Stomach (tissue), 9 donors: Measurements from ENCODE around the gene EPHB1. TPM values are rescaled to one million over a fixed set of nuclear protein-coding genes. Genes with fewer than 3 reads are reported as not detected.

Experiments used
- DNase-seq, 2 donors: peaks; one replicate each; pipeline versions ENCODE4 v3.0.0 to v3.0.0-alpha.2; 2013 to 2019
- H3K27ac ChIP-seq, 5 donors: fragments of 200-600 bp in 4 of 5; sonication (generic) in 4 of 5; one replicate each; pipeline ENCODE4 v1.5.1; 2013 to 2019; ENCODE audit warnings: mild to moderate bottlenecking in 1 of 5, moderate library complexity in 1 of 5
- H3K27me3 ChIP-seq, 3 donors: fragments of 200-600 bp; sonication (generic); one replicate each; pipeline ENCODE4 v1.5.1; 2017 to 2019; ENCODE audit warnings: mixed run types in 1 of 3
- H3K36me3 ChIP-seq, 4 donors: fragments of 200-600 bp; sonication (generic); 1 replicate in 3 of 4; 2 replicates in 1 of 4; pipeline ENCODE4 v1.5.1; 2016 to 2019
- H3K4me1 ChIP-seq, 4 donors: fragments of 200-600 bp; sonication (generic); one replicate each; pipeline ENCODE4 v1.5.1; 2016 to 2019
- H3K4me3 ChIP-seq, 4 donors: fragments of 200-600 bp; sonication (generic) in 3 of 4; one replicate each; pipeline ENCODE4 v1.5.1; 2016 to 2019; ENCODE audit warnings: mild to moderate bottlenecking in 1 of 4
- H3K9me3 ChIP-seq, 4 donors: fragments of 200-600 bp; sonication (generic); one replicate each; pipeline ENCODE4 v1.5.1; 2016 to 2019
- CTCF ChIP-seq, 7 experiments: fragments of 450-650 bp in 4 of 7; fragments of 200-600 bp in 3 of 7; sonication (generic) in 3 of 7; IDR thresholded peaks; one replicate each; pipeline ENCODE4 v1.5.1; 2016 to 2019; ENCODE audit warnings: antibody characterized with exemption in 7 of 7, control low read depth in 2 of 7, mild to moderate bottlenecking in 1 of 7
- EP300 ChIP-seq: sonication (generic); formaldehyde crosslinking; IDR thresholded peaks from one replicate; pipeline ENCODE4 v1.6.1; 2017; ENCODE audit warnings: antibody characterized with exemption
- POLR2A ChIP-seq, 4 donors: fragments of 450-650 bp; IDR thresholded peaks; one replicate each; pipeline ENCODE4 v1.6.1; 2016; ENCODE audit warnings: antibody characterized with exemption in 4 of 4, control low read depth in 2 of 4, mild to moderate bottlenecking in 1 of 4, moderate library complexity in 1 of 4
- POLR2AphosphoS5 ChIP-seq, 3 donors: sonication (generic); formaldehyde crosslinking; IDR thresholded peaks; one replicate each; pipeline ENCODE4 v1.6.1; 2016; ENCODE audit warnings: antibody characterized with exemption in 3 of 3
- WGBS, 5 donors: extraction: QIAGEN DNeasy Blood & Tissue Kit in 3 of 5; methylation state at CpG; one replicate each; pipeline versions ENCODE4 v1.1.5 to v1.1.7; 2013 to 2018; 5-methylcytosine and 5-hydroxymethylcytosine counted together
- intact Hi-C: fragments of 100-400 bp; cut with DNase I; formaldehyde crosslinking; loops from one replicate; pipeline ENCODE4 v1.15.1; 2023; ENCODE audit warnings: low total_unique reads
- polyA plus RNA-seq, 3 donors: library from polyadenylated mRNA; stranded (reverse); fragments of 200-250 nt; gene quantifications; one replicate each; pipeline ENCODE4 v1.2.3, GENCODE V29; 2013
- total RNA-seq, 5 donors: library from RNA; depleted of rRNA; stranded (reverse); fragments of >200 nt; gene quantifications; one replicate each; pipeline versions ENCODE4 v1.1.0 to v1.2.3, GENCODE V29; 2014 to 2016
- donor health status: healthy with polysubstance abuse.
- donor health status: Bipolar disorder and iron deficiency.
- donor health status: healthy.

The EPHB1 gene
- total and polyA plus RNA-seq, 8 donors: 0.13 to 2.3 (median 1.0) TPM; not detected in 4

- Histone ChIP-seq H3K4me3 (no peak overlapping the region), H3K27me3 (no peaks in the 10 kb centered on the region), H3K27ac (no peak overlapping the region), H3K36me3 (no peaks in the 10 kb centered on the region), H3K9me3 (no peaks in the 10 kb centered on the region), H3K4me1 (peaks cover 0 to 17% (median 4%) of the 10 kb centered on the region in 4 donors)
- intact Hi-C loops: no loop called here
- WGBS, 5 donors: 39 to 67% (median 53%) methylated on average over 7 to 10 of the region's 10 CpGs
- no peak for DNase-seq
- TF ChIP-seq POLR2A (IDR thresholded peaks at IDR 0.05) (no peak), EP300 (no peak), POLR2AphosphoS5 (IDR thresholded peaks at IDR 0.05) (no peak), CTCF (IDR thresholded peaks at IDR 0.05) (no peak)
Observed at GRCh38 chr3:135271177-135272025, 476.3 kb downstream of the EPHB1 start.

- Histone ChIP-seq H3K4me1 (peaks cover 0 to 17% (median 4%) of the 10 kb centered on the region in 4 donors), H3K27me3 (no peaks in the 10 kb centered on the region), H3K27ac (no peak overlapping the region), H3K9me3 (no peaks in the 10 kb centered on the region), H3K4me3 (no peak overlapping the region), H3K36me3 (no peaks in the 10 kb centered on the region)
- WGBS, 5 donors: 22 to 36% (median 29%) methylated on average over 7 of the region's 7 CpGs
- peak; percentile 23 to 51 for DNase-seq
- no peak for TF ChIP-seq EP300
- no peak for TF ChIP-seq POLR2AphosphoS5 (IDR thresholded peaks at IDR 0.05)
- TF ChIP-seq POLR2A (IDR thresholded peaks at IDR 0.05): no peak
- no peak for TF ChIP-seq CTCF (IDR thresholded peaks at IDR 0.05)
- intact Hi-C loops: no loop called here
Observed at GRCh38 chr3:135272026-135272669, 477.1 kb downstream of the EPHB1 start.

- intact Hi-C loops: no loop called here
- Histone ChIP-seq H3K27me3 (no peaks in the 10 kb centered on the region), H3K36me3 (no peaks in the 10 kb centered on the region), H3K9me3 (peaks cover 0 to 3% (median under 1%) of the 10 kb centered on the region in 4 donors), H3K4me3 (no peak overlapping the region), H3K4me1 (no peaks in the 10 kb centered on the region), H3K27ac (no peak overlapping the region)
- 79 to 91% (median 82%) methylated on average over 1 of the region's 1 CpG for WGBS, 5 donors
- no peak for DNase-seq
- TF ChIP-seq POLR2A (IDR thresholded peaks at IDR 0.05) (no peak), EP300 (no peak), CTCF (IDR thresholded peaks at IDR 0.05) (no peak), POLR2AphosphoS5 (IDR thresholded peaks at IDR 0.05) (no peak)
Observed at GRCh38 chr3:135292162-135292561, 497.1 kb downstream of the EPHB1 start.

GRCh38 chr3:135301670-135302069 is 506.6 kb downstream of the EPHB1 start:
- Histone ChIP-seq H3K4me1 (no peaks in the 10 kb centered on the region), H3K36me3 (no peaks in the 10 kb centered on the region), H3K9me3 (peaks cover 0 to 12% (median 7%) of the 10 kb centered on the region in 4 donors), H3K27me3 (no peaks in the 10 kb centered on the region), H3K4me3 (no peak overlapping the region), H3K27ac (no peak overlapping the region)
- TF ChIP-seq EP300 (no peak), POLR2A (IDR thresholded peaks at IDR 0.05) (no peak), POLR2AphosphoS5 (IDR thresholded peaks at IDR 0.05) (no peak), CTCF (IDR thresholded peaks at IDR 0.05) (no peak)
- intact Hi-C loops: no loop called here
- DNase-seq: no peak
- 77 to 90% (median 84%) methylated on average over 2 of the region's 2 CpGs for WGBS, 5 donors
